ENCODE measurements around the gene IL4R.

Gene IL4R

DNA sequence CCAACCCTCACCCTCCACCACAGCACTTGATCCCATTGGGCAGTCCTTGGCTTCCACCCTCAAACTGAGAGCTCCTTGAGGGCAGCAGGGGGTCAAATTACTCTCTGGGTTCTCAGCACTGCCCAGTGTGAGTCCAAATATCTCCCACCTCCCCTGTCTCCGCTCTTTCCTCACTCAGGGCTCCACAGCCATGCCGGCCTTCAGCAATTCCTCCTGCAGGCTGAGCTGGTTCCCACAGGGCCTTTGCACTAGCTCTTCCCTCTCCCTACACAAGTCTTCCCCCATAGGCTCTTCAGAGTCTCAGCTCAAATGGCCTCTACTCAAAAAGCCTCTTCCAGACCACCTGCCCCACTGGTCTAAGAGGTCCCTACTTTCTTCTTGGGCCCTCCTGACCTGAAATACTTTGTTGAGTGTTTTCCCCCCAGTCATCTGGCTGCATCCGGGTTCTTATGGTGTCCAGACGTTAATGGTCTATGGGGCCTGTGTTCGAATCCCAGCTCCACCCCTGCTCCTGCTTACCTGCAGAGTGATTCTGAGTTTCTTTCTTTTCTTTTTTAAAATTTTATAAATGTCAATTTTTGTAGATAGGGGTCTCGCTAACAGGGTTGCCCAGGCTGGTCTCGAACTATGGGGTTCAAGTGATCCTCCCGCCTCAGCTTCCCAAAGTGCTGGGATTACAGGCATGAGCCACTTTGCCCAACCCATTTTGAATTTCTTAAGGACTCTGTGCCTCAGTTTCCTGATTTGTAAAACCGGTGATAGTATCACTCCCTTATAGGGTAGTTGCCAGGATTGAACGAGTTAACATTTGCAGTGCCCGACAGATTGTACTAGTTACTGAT is 973 bp upstream of the IL4R start:
- Histone ChIP-seq H3K27me3 (ENCODE audit: insufficient read depth, low read length, poor library complexity, severe bottlenecking) (peaks cover 5% of the 10 kb centered on the region), H3K9me2 (replicated peaks; ENCODE audit: low read depth, low read length) (no peaks in the 10 kb centered on the region), H4K20me1 (ENCODE audit: insufficient read depth, low read length, poor library complexity, severe bottlenecking) (no peaks in the 10 kb centered on the region), H3F3A (ENCODE audit: low read depth) (no peaks in the 10 kb centered on the region), H3K9me3 (ENCODE audit: insufficient read depth, low read depth, low read length) (no peaks in the 10 kb centered on the region; the same call in 1 of the 2 replicates), H2AFZ (ENCODE audit: low read length) (peak overlapping the region; percentile 92), H3K4me1 (ENCODE audit: insufficient read depth, low read length, poor library complexity, severe bottlenecking) (peaks cover 11% of the 10 kb centered on the region), H3K36me3 (ENCODE audit: insufficient read depth, low read length) (no peaks in the 10 kb centered on the region), H3K4me2 (ENCODE audit: low read depth, low read length, poor library complexity, severe bottlenecking) (peak overlapping the region; percentile 97), H3K9ac (ENCODE audit: low read depth, low read length, poor library complexity, severe bottlenecking) (peak overlapping the region; percentile 28), H3K79me2 (ENCODE audit: insufficient read depth, low read length) (peaks cover 4% of the 10 kb centered on the region; the same call in 1 of the 2 replicates), H3K4me3 (ENCODE audit: low read length, poor library complexity, severe bottlenecking) (peak overlapping the region; percentile 82)
- TF ChIP-seq EZH2phosphoT487 (IDR thresholded peaks at IDR 0.05; ENCODE audit: borderline replicate concordance) (no peak), CTCF (conservative IDR thresholded peaks at IDR 0.05; ENCODE audit: low read length) (no peak)

DNA sequence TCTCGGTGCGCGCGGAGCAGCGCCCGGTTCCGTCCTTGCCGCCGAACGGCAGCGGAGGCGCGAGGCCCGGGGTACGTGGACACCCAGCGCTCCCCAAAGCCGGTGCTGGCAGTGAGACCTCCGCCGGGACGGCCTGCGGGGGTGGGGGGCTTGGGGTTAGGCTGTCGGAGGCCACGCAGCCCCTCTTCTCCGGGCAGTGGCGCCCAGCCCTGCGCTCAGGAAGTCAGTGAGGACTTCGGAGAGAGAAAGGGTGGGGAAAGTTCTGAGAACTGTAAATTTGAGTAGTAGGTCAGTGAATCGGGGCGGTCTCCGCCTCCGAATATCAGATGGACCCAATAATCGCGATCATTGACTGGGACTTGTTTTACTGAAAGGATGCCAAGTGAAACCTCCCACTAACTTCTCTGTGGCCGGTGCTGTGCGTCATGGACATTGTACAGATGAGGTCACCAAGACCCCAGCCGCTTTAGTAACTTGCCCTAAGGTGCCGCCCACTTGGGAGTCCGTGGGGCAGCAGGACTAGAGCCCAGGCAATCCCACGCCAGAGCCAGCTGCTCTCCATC is 468 bp downstream of the IL4R start:
- peaks cover 11% of the 10 kb centered on the region for H3K4me1 ChIP-seq (ENCODE audit: insufficient read depth, low read length, poor library complexity, severe bottlenecking)
- H3K9me2 ChIP-seq (replicated peaks; ENCODE audit: low read depth, low read length): no peaks in the 10 kb centered on the region
- peak overlapping the region; percentile 92 for H2AFZ ChIP-seq (ENCODE audit: low read length)
- no peaks in the 10 kb centered on the region for H4K20me1 ChIP-seq (ENCODE audit: insufficient read depth, low read length, poor library complexity, severe bottlenecking)
- H3K9ac ChIP-seq (ENCODE audit: low read depth, low read length, poor library complexity, severe bottlenecking): peak overlapping the region; percentile 78
- peak overlapping the region; percentile 82 for H3K4me3 ChIP-seq (ENCODE audit: low read length, poor library complexity, severe bottlenecking)
- TF ChIP-seq CTCF (conservative IDR thresholded peaks at IDR 0.05; ENCODE audit: low read length) (no peak), EZH2phosphoT487 (IDR thresholded peaks at IDR 0.05; ENCODE audit: borderline replicate concordance) (no peak)
- H3K4me2 ChIP-seq (ENCODE audit: low read depth, low read length, poor library complexity, severe bottlenecking): peak overlapping the region; percentile 97
- H3F3A ChIP-seq (ENCODE audit: low read depth): no peaks in the 10 kb centered on the region
- peaks cover 4% of the 10 kb centered on the region; the same call in 1 of the 2 replicates for H3K79me2 ChIP-seq (ENCODE audit: insufficient read depth, low read length)
- no peaks in the 10 kb centered on the region for H3K9me3 ChIP-seq (ENCODE audit: insufficient read depth, low read depth, low read length)
- no peaks in the 10 kb centered on the region for H3K36me3 ChIP-seq (ENCODE audit: insufficient read depth, low read length)
- H3K27me3 ChIP-seq (ENCODE audit: insufficient read depth, low read length, poor library complexity, severe bottlenecking): peaks cover 5% of the 10 kb centered on the region

- no peak overlapping the region for H2AFZ ChIP-seq (ENCODE audit: low read length)
- no peaks in the 10 kb centered on the region for H3K36me3 ChIP-seq (ENCODE audit: insufficient read depth, low read length)
- peaks cover 11% of the 10 kb centered on the region for H3K4me1 ChIP-seq (ENCODE audit: insufficient read depth, low read length, poor library complexity, severe bottlenecking)
- H4K20me1 ChIP-seq (ENCODE audit: insufficient read depth, low read length, poor library complexity, severe bottlenecking): no peaks in the 10 kb centered on the region
- H3K9me2 ChIP-seq (replicated peaks; ENCODE audit: low read depth, low read length): no peaks in the 10 kb centered on the region
- no peak overlapping the region for H3K9ac ChIP-seq (ENCODE audit: low read depth, low read length, poor library complexity, severe bottlenecking)
- no peaks in the 10 kb centered on the region for H3K9me3 ChIP-seq (ENCODE audit: insufficient read depth, low read depth, low read length)
- no peaks in the 10 kb centered on the region for H3F3A ChIP-seq (ENCODE audit: low read depth)
- H3K27me3 ChIP-seq (ENCODE audit: insufficient read depth, low read length, poor library complexity, severe bottlenecking): peaks cover 5% of the 10 kb centered on the region
- peaks cover 4% of the 10 kb centered on the region; the same call in 1 of the 2 replicates for H3K79me2 ChIP-seq (ENCODE audit: insufficient read depth, low read length)
- no peak overlapping the region for H3K4me3 ChIP-seq (ENCODE audit: low read length, poor library complexity, severe bottlenecking)
- peak overlapping the region; percentile 21 for H3K4me2 ChIP-seq (ENCODE audit: low read depth, low read length, poor library complexity, severe bottlenecking)
- no peak for TF ChIP-seq EZH2phosphoT487 (IDR thresholded peaks at IDR 0.05; ENCODE audit: borderline replicate concordance)
- TF ChIP-seq CTCF (conservative IDR thresholded peaks at IDR 0.05; ENCODE audit: low read length): no peak
These were observed 1.2 kb downstream of the IL4R start for GRCh38 chr16:27314986-27315332.

Measured in Loucy (cell line).